Measurements from ENCODE around the gene AP5Z1. TPM values are rescaled to one million over a fixed set of nuclear protein-coding genes. Genes with fewer than 3 reads are reported as not detected.

The AP5Z1 gene
- total and polyA plus RNA-seq, 2 donors (not counting 1 experiment from before 2014, with no cell fraction given) = 11.1 to 32.2 TPM

GRCh38 chr7:4814433-4814832, 39.0 kb downstream of the AP5Z1 start:
- H3K27me3 ChIP-seq (ENCODE audit: control insufficient read depth, insufficient read depth, low read length) = no peaks in the 10 kb centered on the region
- H3K4me2 ChIP-seq (ENCODE audit: extremely low read depth, insufficient read depth, low read length) = no peak overlapping the region
- no peaks in the 10 kb centered on the region for H3K9me3 ChIP-seq (ENCODE audit: control insufficient read depth, insufficient read depth, low read depth, low read length)
- no peaks in the 10 kb centered on the region for H3K4me1 ChIP-seq (ENCODE audit: control insufficient read depth, extremely low read depth, insufficient read depth, low read length)
- H3K36me3 ChIP-seq (ENCODE audit: control insufficient read depth, insufficient read depth, low read length) = no peaks in the 10 kb centered on the region
- H3K27ac ChIP-seq (ENCODE audit: insufficient read depth, low read length) = no peak overlapping the region
- H3K79me2 ChIP-seq (ENCODE audit: control insufficient read depth, insufficient read depth, low read length) = no peaks in the 10 kb centered on the region
- TF ChIP-seq CTCF (conservative IDR thresholded peaks at IDR 0.05 in 1 of 2, IDR thresholded peaks at IDR 0.05 in 1 of 2; ENCODE audit: low read depth in 1 of 2, low read length in 2 of 2) = no peak
- TF ChIP-seq EZH2 (IDR thresholded peaks at IDR 0.05; ENCODE audit: low read length, missing control alignments) = no peak
- H3K9ac ChIP-seq (ENCODE audit: insufficient read depth, low read length) = no peak overlapping the region
- no peak for DNase-seq (ENCODE audit: low read depth in 2 of 2)
- H2AFZ ChIP-seq (ENCODE audit: low read length) = no peak overlapping the region
- H3K4me3 ChIP-seq (replicated peaks in 1 of 4; ENCODE audit: control extremely low read depth in 1 of 4, insufficient read depth in 1 of 4, low read depth in 3 of 4, low read length in 4 of 4) = no peak overlapping the region
- no peaks in the 10 kb centered on the region for H4K20me1 ChIP-seq (ENCODE audit: control insufficient read depth, extremely low read depth, insufficient read depth, low read length)

DNA sequence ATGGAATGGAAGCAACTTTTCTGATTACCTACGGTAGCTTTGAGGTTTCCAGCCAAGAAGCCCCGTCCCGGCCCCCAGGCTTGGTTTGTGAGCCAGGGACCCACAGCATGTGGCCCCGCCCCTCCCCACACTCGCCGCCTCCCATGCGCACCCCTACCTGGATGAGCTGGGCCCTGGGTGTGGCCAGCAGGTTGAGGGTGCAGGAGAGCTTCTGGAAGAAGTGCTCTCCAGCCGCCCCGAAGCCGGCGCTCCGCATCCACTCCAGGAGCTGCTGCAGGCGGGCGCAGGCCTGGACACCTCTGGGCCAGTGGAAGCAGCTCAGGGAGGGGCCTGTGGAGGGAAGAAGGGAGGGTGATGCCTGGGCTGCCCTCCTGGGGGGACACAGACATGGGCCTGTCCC, 39.7 kb downstream of the AP5Z1 start:
- Histone ChIP-seq H3K4me1 (ENCODE audit: control insufficient read depth, extremely low read depth, insufficient read depth, low read length) (no peaks in the 10 kb centered on the region), H3K27me3 (ENCODE audit: control insufficient read depth, insufficient read depth, low read length) (no peaks in the 10 kb centered on the region), H2AFZ (ENCODE audit: low read length) (no peak overlapping the region), H3K9ac (ENCODE audit: insufficient read depth, low read length) (no peak overlapping the region), H4K20me1 (ENCODE audit: control insufficient read depth, extremely low read depth, insufficient read depth, low read length) (no peaks in the 10 kb centered on the region), H3K27ac (ENCODE audit: insufficient read depth, low read length) (no peak overlapping the region), H3K9me3 (ENCODE audit: control insufficient read depth, insufficient read depth, low read depth, low read length) (no peaks in the 10 kb centered on the region), H3K4me2 (ENCODE audit: extremely low read depth, insufficient read depth, low read length) (no peak overlapping the region), H3K36me3 (ENCODE audit: control insufficient read depth, insufficient read depth, low read length) (no peaks in the 10 kb centered on the region), H3K4me3 (replicated peaks in 1 of 4; ENCODE audit: control extremely low read depth in 1 of 4, insufficient read depth in 1 of 4, low read depth in 3 of 4, low read length in 4 of 4) (no peak overlapping the region), H3K79me2 (ENCODE audit: control insufficient read depth, insufficient read depth, low read length) (no peaks in the 10 kb centered on the region)
- TF ChIP-seq EZH2 (IDR thresholded peaks at IDR 0.05; ENCODE audit: low read length, missing control alignments) (no peak), CTCF (conservative IDR thresholded peaks at IDR 0.05 in 1 of 2, IDR thresholded peaks at IDR 0.05 in 1 of 2; ENCODE audit: low read depth in 1 of 2, low read length in 2 of 2) (no peak)
- DNase-seq (ENCODE audit: low read depth in 2 of 2) = no peak

DNA sequence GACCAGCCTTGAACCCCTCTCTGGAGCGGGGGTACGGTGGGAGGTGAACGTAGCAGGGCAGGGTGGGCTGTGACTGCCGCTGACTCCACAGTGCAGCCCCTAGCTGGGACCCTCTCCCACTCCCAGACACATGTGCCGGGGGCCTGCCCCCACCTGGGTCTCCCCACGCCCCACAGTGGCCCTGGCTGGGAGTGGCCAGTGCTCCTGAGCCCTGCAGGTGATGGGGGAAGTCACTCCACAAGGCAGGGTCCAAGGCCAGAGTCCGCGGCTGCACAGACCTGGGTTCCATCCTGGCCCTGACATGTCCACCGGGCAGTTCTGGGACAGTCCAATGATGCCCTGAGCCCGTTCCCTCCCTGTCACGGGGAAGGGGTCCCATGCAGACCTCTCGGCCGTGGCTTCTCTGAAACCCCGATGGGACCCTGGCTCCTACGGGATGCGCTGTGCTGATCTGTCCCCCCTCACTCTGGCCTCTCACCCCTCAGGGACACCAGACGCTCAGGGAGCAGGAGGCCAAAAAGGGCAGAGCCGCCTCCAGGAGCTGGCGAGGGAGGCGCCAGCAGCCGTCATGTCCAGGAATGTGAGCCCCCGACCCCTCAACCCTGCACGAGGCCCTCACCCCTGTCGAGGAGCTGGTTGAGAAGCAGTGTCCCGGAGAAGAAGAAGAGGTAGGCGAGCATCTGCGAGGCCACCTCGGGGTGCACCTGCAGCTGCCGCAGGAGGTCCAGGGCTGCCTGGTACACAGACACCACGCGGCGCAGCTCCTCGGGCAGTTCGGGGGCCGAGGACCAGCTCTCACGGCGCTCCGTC, 40.4 kb downstream of the AP5Z1 start:
- Histone ChIP-seq H3K4me1 (ENCODE audit: control insufficient read depth, extremely low read depth, insufficient read depth, low read length) (no peaks in the 10 kb centered on the region), H3K9me3 (ENCODE audit: control insufficient read depth, insufficient read depth, low read depth, low read length) (no peaks in the 10 kb centered on the region), H3K9ac (ENCODE audit: insufficient read depth, low read length) (no peak overlapping the region), H3K4me3 (replicated peaks in 1 of 4; ENCODE audit: control extremely low read depth in 1 of 4, insufficient read depth in 1 of 4, low read depth in 3 of 4, low read length in 4 of 4) (no peak overlapping the region), H3K27me3 (ENCODE audit: control insufficient read depth, insufficient read depth, low read length) (no peaks in the 10 kb centered on the region), H3K4me2 (ENCODE audit: extremely low read depth, insufficient read depth, low read length) (no peak overlapping the region), H3K27ac (ENCODE audit: insufficient read depth, low read length) (no peak overlapping the region), H4K20me1 (ENCODE audit: control insufficient read depth, extremely low read depth, insufficient read depth, low read length) (no peaks in the 10 kb centered on the region), H3K79me2 (ENCODE audit: control insufficient read depth, insufficient read depth, low read length) (no peaks in the 10 kb centered on the region), H2AFZ (ENCODE audit: low read length) (no peak overlapping the region), H3K36me3 (ENCODE audit: control insufficient read depth, insufficient read depth, low read length) (no peaks in the 10 kb centered on the region)
- DNase-seq (ENCODE audit: low read depth in 2 of 2) = no peak
- TF ChIP-seq EZH2 (IDR thresholded peaks at IDR 0.05; ENCODE audit: low read length, missing control alignments) = no peak
- no peak for TF ChIP-seq CTCF (conservative IDR thresholded peaks at IDR 0.05 in 1 of 2, IDR thresholded peaks at IDR 0.05 in 1 of 2; ENCODE audit: low read depth in 1 of 2, low read length in 2 of 2)
